Measurements from ENCODE around the gene DHRSX.
"Not testable (repeated sequence)": the region's sequence is repeated elsewhere in the genome, so short reads cannot be mapped to it uniquely, and the experiment has no call there.

Gene DHRSX

GRCh38 chrX:2242980-2243379 is 257.8 kb downstream of the DHRSX start:
- DNase-seq: no peak

DNA sequence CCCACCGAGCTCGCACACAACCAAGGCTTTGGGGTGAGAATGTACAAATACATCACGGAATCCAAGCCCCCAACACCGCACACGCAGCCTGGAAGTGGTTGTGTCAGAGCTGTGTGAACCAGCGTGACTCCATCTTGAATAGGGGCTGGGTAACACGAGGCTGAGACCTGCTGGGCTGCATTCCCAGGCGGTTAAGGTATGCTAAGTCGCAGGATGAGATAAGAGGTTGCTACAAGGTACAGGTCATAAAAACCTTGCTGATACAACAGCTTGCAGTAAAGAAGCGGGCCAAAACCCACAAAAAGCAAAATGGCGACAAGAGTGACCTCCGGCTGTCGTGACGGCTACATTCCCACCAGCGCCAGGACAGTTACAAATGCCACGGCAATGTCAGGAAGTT is 258.4 kb downstream of the DHRSX start:
- DNase-seq: no peak

DNA sequence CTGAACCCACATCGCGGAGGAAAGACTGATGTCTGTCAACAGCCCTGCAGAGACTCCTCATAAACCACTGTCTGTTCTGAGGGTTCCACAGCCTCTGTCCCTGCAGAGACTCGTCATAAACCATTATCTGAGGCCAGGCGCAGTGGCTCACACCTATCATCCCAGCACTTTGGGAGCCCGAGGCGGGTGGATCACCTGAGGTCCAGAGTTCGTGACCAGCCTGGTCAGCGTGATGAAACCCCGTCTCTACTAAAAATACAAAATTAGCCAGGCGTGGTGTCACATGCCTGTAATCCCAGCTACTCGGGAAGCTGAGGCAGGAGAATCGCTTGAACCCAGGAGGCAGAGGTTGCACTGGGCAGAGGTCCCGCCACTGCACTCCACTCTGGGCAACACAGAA is 259.3 kb downstream of the DHRSX start:
- not testable (repeated sequence) for DNase-seq

DNA sequence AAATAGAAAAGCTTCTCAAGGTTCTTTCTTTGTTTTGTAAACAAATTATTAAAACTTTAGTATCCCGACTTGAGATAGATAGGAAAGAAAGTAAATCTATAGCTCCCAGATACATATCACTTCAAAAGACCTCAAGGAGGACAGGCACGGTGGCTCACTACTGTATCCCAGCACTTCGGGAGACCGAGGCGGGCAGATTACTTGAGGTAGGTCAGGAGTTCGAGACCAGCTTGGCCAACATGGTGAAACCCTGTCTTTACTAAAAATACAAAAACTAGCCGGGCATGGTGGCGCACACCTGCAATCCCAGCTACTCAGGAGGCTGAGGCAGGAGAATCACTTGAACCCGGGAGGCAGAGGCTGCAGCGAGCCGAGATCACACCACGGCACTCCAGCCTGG is 260.0 kb downstream of the DHRSX start:
- DNase-seq: not testable (repeated sequence)

DNA sequence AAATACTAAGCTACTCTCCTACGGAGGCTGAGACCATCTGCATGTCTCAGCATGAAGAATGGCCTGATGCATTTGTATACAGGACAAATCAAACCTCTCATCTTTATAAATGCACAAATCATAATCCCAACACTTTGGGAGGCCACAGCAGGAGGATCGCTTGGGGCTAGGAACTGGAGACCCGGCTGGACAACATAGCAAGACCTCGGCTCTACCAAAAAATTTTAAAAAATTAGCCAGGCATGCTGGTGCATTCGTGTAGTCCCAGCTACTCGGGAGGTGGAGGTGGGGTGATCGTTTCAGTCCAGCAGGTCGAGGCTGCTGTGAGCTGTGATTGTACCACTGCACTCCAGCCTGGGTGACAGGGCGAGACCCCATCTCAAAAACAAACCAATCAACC is 262.8 kb downstream of the DHRSX start:
- DNase-seq: no peak

DNA sequence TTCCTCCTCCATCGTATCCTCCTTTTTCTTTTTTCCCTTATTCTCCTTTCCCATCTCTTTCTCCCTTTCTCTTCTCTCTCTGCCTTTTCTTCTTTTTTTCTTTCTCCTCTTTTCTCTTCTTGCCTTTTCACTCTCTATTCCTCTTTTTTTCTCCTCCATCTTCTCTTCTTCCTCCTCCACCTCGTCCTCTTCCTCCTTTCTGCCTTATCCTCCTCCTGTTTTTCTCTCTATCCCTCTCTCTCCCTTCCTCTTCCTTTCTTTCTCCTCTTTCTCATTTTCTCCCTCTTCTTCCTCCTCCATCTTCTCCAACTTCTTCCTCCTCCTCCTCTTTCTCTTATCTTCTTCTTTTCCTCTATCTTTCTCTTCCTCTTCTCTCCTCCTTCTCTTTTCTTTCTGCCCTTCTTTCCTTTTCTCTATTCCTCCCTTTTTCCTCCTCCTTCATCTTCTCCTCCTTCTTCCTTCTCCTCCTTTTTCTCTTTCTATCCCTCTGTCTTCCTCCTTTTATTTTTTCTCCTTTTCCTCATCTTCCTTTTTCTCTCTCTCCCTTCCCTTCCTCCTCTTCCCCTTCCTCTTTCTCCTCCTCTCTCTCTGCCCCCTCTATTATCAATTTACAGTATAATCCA is 269.1 kb downstream of the DHRSX start:
- DNase-seq: no peak

DNA sequence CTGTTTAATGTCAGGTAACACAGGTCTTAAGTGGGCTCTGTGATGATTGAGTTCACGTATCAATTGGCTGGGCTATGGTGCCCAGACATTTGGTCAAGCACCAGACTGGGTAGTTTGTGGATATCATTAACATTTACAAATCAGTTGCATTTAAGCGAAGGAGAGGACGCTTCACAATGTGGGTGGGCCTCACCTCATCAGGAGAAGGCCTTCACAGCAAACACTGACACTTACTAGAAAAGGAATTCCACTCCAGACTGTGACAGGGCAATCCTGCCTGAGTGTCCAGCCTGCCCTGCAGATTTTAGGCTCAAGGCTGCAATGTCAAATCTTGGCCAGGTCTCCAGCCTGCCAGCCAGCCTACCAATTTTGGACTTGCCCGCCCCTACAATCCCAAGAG is 270.3 kb downstream of the DHRSX start:
- no peak for DNase-seq

DNA sequence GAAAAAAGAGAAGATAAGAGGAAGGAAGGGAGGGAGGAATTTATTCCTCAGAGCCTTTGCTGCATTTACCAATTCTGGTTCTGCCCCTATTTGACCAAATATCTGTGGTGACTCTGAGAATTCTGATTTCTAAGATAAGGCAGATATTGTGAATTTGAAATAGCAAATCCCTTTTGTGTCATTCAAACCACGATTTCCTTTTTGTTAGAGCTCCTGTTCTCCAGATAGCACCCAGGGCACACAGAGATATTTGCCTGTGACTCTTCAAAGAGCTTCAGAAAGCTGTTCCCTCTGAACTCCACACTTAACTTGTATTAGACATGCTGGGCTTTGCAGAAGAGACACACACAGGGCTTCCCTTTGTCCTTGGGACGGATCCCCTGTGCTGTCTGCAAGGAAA is 272.2 kb downstream of the DHRSX start:
- no peak for DNase-seq

DNA sequence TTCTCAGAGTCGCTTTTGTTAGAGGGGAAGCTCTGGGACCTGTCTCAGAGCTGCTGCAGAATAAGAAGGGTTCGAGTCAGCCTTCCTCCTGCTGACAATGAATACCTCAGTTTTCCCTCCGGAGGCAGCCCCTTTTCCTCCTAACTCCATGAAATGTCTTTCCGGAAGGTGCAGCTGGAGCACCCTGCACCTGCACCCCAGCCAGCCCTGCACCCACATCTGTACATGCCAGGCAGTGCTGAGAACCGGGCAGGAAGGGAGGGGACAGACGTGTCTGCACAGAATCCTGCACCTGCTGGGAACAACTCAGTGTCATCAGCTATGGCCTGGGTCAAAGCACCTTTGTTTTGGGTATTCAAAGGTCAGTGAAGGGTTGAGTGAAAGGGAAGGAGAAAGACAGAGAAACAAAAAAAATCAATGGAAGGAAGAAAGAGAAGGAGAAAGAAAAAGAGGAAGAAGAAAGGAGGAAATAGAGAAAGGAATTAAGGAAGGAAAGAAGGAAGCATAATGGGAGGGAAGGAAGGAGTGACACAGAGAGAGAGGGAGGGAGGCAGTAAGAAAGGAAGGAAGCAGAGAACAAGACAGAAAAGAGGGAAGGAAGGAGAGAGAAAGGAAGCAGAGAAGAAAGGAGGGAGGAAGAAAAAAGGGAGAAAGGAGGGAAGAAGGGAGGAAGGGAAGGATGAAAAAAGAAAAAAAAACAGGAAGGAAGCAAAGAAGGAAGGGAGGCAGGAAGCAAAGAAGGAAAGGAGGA is 273.7 kb downstream of the DHRSX start:
- DNase-seq: no peak

DNA sequence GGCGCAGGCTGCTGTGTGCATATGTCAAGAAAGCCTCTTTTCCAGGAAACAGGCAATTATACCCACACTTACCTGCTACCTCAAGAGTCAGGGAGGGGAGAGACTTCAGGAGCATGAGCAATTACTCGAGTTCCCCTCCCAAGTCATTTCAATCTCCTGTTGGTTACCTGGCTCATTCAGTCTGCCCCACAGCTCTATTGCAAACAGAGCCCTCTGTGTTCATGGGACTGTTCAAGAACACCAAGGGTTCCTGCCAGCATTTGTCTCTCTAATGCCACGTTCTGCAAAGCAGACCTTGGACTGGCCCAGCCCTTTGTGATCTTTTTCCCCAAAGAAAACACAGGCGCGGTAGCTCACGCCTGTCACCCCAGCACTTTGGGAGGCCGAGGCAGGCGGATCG is 274.6 kb downstream of the DHRSX start:
- no peak for DNase-seq

DNA sequence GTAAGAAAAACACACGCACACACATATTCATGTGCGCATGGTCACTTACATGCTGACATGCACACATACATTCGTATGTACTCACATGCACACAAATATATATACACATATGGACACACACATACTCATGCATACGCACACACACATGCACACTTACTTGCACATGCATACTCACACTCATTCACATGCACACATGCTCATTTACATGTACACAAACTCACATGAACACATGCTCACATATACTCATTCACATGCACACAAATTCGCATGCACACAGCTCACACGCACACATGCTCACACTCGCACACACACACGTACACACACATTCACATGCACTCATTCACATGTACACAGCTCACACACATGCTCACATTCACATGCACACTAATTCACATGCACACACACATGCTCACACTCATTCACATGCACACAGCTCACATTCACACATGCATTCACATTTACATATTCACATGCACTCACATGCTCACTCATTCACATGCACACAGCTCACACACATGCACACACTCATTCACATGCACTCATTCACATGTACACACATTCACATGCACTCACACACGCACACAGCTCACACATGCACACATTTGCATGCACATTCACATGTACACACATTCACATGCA is 276.1 kb downstream of the DHRSX start:
- no peak for DNase-seq

- no peak for DNase-seq
Observed at GRCh38 chrX:2224161-2224560, 276.6 kb downstream of the DHRSX start.

GRCh38 chrX:2220829-2221567 is 279.8 kb downstream of the DHRSX start:
- DNase-seq: no peak

DNA sequence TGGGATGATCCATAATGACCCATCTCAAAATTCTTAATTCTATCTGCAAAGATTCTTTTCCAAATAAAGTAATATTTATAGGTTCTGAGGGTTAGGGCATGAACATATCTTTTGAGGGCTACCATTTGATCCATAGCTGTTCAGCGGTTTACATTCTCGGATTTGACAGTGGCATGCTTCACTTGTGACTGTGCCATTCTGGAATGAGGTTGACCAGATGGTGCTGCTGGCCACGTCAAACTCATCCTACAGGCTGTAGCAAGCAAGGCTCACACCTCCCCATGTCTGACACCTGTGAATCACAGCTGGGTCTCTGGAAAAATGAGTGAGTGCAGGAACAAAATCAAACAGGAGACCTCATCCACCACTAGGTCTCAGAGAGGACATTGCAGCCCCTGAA is 280.5 kb downstream of the DHRSX start:
- no peak for DNase-seq

DNA sequence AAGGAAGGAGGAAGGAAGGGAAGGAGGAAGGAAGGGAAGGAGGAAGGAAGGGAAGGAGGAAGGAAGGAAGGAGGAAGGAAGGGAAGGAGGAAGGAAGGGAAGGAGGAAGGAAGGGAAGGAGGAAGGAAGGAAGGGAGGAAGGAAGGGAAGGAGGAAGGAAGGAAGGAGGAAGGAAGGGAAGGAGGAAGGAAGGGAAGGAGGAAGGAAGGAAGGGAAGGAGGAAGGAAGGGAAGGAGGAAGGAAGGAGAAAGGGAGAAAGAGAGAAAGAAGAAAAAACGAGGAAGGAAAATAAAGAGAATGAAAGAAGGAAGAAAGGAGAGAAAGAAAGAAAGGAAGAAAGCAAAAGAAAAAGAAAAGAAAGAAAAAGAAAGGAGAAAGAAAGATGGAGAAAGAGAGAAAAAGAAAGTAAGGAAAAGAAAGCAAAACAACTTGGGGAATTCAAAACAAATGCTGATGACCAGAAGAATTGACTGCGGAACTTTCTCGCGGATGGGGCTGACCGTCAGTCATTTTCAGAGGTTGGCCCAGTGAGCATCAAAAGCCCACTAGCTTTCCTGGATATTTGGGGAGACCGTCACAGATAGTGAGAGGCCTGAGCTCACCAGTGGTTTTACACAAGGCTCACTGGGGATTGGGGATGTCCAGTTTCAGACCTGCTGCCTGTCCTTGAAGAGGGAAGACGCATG is 286.5 kb downstream of the DHRSX start:
- DNase-seq: not testable (repeated sequence)

GRCh38 chrX:2211667-2212066 is 289.1 kb downstream of the DHRSX start:
- DNase-seq: not testable (repeated sequence)

GRCh38 chrX:2193273-2193592 is 307.5 kb downstream of the DHRSX start:
- DNase-seq: no peak

DNA sequence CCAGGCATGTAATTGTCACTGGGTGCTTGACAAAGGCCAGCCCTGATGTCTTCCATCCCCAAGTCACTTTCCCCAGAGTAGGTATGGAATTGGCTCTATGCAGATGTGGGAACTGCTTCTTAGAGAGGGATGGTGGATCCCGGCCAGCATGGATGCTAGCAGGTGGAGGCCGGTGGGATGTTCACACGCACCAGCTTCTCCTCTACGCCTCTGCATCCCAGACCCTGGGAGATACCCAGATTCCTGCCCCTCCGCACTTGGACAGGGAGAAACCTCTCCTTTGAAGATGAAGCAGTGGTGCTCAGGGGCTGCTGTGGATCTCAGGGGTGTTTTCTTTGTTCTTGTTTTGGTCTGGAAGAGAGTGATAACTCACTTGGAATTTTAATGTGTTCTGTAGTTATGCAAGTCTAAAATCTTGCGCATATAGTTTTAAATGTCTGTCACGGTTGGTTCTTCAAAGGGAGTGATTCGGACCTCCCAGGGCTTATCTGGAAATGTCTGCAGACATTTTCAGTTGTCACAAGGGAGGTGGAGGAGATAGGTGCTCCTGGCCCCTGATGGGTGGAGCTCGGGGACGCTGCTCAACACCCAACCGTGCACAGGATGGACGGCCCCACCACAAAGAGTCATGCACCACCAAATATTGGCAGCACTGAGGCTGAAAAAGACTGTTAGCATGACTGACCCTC is 308.0 kb downstream of the DHRSX start:
- DNase-seq: no peak

DNA sequence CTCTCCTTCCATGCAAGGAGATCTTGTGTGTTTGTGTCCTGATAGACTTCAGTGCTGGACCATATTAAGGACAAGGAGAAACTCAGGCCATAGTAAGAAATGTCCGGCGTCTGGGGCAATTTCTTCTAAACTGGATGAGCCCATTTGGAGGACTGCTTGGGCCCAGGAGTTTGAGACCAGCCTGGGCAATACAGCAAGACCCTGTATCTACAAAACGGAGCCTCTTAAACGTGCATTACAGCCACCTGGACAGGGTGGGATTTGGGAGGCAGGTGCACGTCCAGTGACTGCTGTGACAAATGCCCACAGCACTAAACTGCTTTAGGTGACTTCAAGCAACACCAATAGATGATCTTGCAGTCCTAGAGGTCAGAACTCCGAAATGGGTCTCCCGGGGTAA is 311.9 kb downstream of the DHRSX start:
- no peak for DNase-seq

GRCh38 chrX:2188330-2188792 is 312.4 kb downstream of the DHRSX start:
- no peak for DNase-seq

- no peak for DNase-seq
Observed at GRCh38 chrX:2187352-2188115, 313.2 kb downstream of the DHRSX start.

Measured in right forelimb (tissue), 1 donor.